SK-N-MC (cell line): ENCODE measurements around the gene IL20RA.
"Not testable (repeated sequence)": the region's sequence is repeated elsewhere in the genome, so short reads cannot be mapped to it uniquely, and the experiment has no call there.

Experiments
- DNase-seq: peaks from one replicate; pipeline ENCODE4 v3.0.0-alpha.2; 2011; ENCODE audit warnings: low read depth, low spot score
- H3K27ac ChIP-seq: fragments of 200-600 bp; sonication (generic); 2 replicates; pipeline ENCODE4 v1.5.1; 2016; ENCODE audit warnings: mixed run types
- H3K36me3 ChIP-seq: fragments of 200-600 bp; sonication (generic); 2 replicates; pipeline ENCODE4 v1.6.1; 2017; ENCODE audit warnings: antibody characterized with exemption, low read length, mixed read lengths; ENCODE audit not compliant: insufficient read depth
- H3K4me3 ChIP-seq: fragments of 200-600 bp; sonication (generic); 2 replicates; pipeline ENCODE4 v1.5.1; 2016
- H3K9ac ChIP-seq: fragments of 200-600 bp; sonication (generic); 2 replicates; pipeline ENCODE4 v1.8.0; 2017; ENCODE audit warnings: mixed run types, mixed read lengths; ENCODE audit not compliant: insufficient read length
- H3K9me3 ChIP-seq: fragments of 200-600 bp; sonication (generic); 2 replicates; pipeline ENCODE4 v1.6.1; 2017; ENCODE audit warnings: low read depth, mild to moderate bottlenecking, antibody characterized with exemption, low read length, moderate library complexity, mixed read lengths
- EZH2 ChIP-seq: fragments of 200-600 bp; sonication (generic); IDR thresholded peaks from one replicate; pipeline ENCODE4 v1.6.1; 2017; ENCODE audit warnings: antibody characterized with exemption
- FOXP2 ChIP-seq: optimal IDR thresholded peaks from 2 replicates; pipeline ENCODE3; 2011; ENCODE audit warnings: mild to moderate bottlenecking, moderate library complexity; ENCODE audit not compliant: insufficient read depth; ENCODE audit errors: extremely low read length, control extremely low read depth
- POLR2AphosphoS5 ChIP-seq: IDR thresholded peaks from 2 replicates; pipeline ENCODE4 v1.6.1; 2012; ENCODE audit warnings: mild to moderate bottlenecking, low read depth, low read length, borderline replicate concordance

IL20RA gene

GRCh38 chr6:136982928-136983327 lies 61.8 kb downstream of the IL20RA start:
- Histone ChIP-seq H3K4me3 (no peak overlapping the region), H3K9me3 (no peaks in the 10 kb centered on the region), H3K27ac (no peak overlapping the region), H3K36me3 (no peaks in the 10 kb centered on the region), H3K9ac (no peak overlapping the region)
- no peak for DNase-seq
- TF ChIP-seq POLR2AphosphoS5 (no peak), FOXP2 (no peak), EZH2 (no peak)

- Histone ChIP-seq H3K9me3 (no peaks in the 10 kb centered on the region), H3K36me3 (no peaks in the 10 kb centered on the region), H3K9ac (no peak overlapping the region), H3K27ac (no peak overlapping the region), H3K4me3 (no peak overlapping the region)
- no peak for DNase-seq
- TF ChIP-seq FOXP2 (no peak), EZH2 (no peak), POLR2AphosphoS5 (no peak)
Observed at GRCh38 chr6:136980070-136980469, 64.7 kb downstream of the IL20RA start.

GRCh38 chr6:136979206-136979605 lies 65.6 kb downstream of the IL20RA start:
- no peak for TF ChIP-seq FOXP2
- TF ChIP-seq POLR2AphosphoS5, result no peak
- no peak for TF ChIP-seq EZH2
- Histone ChIP-seq H3K9me3 (no peaks in the 10 kb centered on the region), H3K4me3 (no peak overlapping the region), H3K9ac (no peak overlapping the region), H3K27ac (no peak overlapping the region), H3K36me3 (no peaks in the 10 kb centered on the region)
- DNase-seq, result no peak

GRCh38 chr6:136977075-136977474 lies 67.7 kb downstream of the IL20RA start:
- H3K27ac ChIP-seq, result no peak overlapping the region
- no peaks in the 10 kb centered on the region for H3K9me3 ChIP-seq
- no peak overlapping the region for H3K9ac ChIP-seq
- TF ChIP-seq FOXP2 (no peak), POLR2AphosphoS5 (no peak), EZH2 (no peak)
- no peak overlapping the region for H3K4me3 ChIP-seq
- H3K36me3 ChIP-seq, result no peaks in the 10 kb centered on the region
- no peak for DNase-seq

GRCh38 chr6:136975089-136975715 lies 69.6 kb downstream of the IL20RA start:
- H3K4me3 ChIP-seq, result no peak overlapping the region
- no peaks in the 10 kb centered on the region for H3K9me3 ChIP-seq
- H3K27ac ChIP-seq, result no peak overlapping the region
- no peak for DNase-seq
- H3K9ac ChIP-seq, result no peak overlapping the region
- TF ChIP-seq POLR2AphosphoS5 (no peak), FOXP2 (no peak), EZH2 (no peak)
- H3K36me3 ChIP-seq, result no peaks in the 10 kb centered on the region

- H3K27ac ChIP-seq, H3K9ac ChIP-seq, H3K4me3 ChIP-seq, DNase-seq, H3K36me3 ChIP-seq, H3K9me3 ChIP-seq: not testable (repeated sequence)
Observed at GRCh38 chr6:136973781-136974180, 71.0 kb downstream of the IL20RA start.

- H3K9me3 ChIP-seq, result no peaks in the 10 kb centered on the region
- H3K27ac ChIP-seq, result no peak overlapping the region
- H3K9ac ChIP-seq, result no peak overlapping the region
- H3K4me3 ChIP-seq, result no peak overlapping the region
- H3K36me3 ChIP-seq, result no peaks in the 10 kb centered on the region
- no peak for TF ChIP-seq EZH2
- no peak for TF ChIP-seq POLR2AphosphoS5
- TF ChIP-seq FOXP2, result no peak
- no peak for DNase-seq
Observed at GRCh38 chr6:136971609-136972008, 73.2 kb downstream of the IL20RA start.

GRCh38 chr6:136969930-136970329 lies 74.8 kb downstream of the IL20RA start:
- TF ChIP-seq FOXP2, result no peak
- no peak for TF ChIP-seq EZH2
- no peak for TF ChIP-seq POLR2AphosphoS5
- H3K27ac ChIP-seq, result no peak overlapping the region
- no peak for DNase-seq
- H3K9ac ChIP-seq, result no peak overlapping the region
- no peaks in the 10 kb centered on the region for H3K9me3 ChIP-seq
- no peak overlapping the region for H3K4me3 ChIP-seq
- H3K36me3 ChIP-seq, result no peaks in the 10 kb centered on the region

- TF ChIP-seq POLR2AphosphoS5 (no peak), EZH2 (no peak), FOXP2 (no peak)
- no peaks in the 10 kb centered on the region for H3K36me3 ChIP-seq
- H3K4me3 ChIP-seq, result no peak overlapping the region
- no peak overlapping the region for H3K27ac ChIP-seq
- no peak for DNase-seq
- H3K9me3 ChIP-seq, result no peaks in the 10 kb centered on the region
- H3K9ac ChIP-seq, result no peak overlapping the region
Observed at GRCh38 chr6:136969433-136969832, 75.3 kb downstream of the IL20RA start.
